ENCODE measurements around the gene ZNF831. TPM values are rescaled to one million over a fixed set of nuclear protein-coding genes. Genes with fewer than 3 reads are reported as not detected.

The ZNF831 gene
- total RNA-seq: not detected in 2 replicates

GRCh38 chr20:59163631-59164530 lies at the start of gene ZNF831:
ZNF831 (plus strand) TSS chr20:59163821; CDS start chr20:59191020, 27,199 bp downstream.
- H3K4me3 ChIP-seq (ENCODE audit: low read depth, low read length): no peak within 1 kb of the TSS
- no peak for DNase-seq (ENCODE audit: low read depth)
- TF ChIP-seq, protein P1, sequence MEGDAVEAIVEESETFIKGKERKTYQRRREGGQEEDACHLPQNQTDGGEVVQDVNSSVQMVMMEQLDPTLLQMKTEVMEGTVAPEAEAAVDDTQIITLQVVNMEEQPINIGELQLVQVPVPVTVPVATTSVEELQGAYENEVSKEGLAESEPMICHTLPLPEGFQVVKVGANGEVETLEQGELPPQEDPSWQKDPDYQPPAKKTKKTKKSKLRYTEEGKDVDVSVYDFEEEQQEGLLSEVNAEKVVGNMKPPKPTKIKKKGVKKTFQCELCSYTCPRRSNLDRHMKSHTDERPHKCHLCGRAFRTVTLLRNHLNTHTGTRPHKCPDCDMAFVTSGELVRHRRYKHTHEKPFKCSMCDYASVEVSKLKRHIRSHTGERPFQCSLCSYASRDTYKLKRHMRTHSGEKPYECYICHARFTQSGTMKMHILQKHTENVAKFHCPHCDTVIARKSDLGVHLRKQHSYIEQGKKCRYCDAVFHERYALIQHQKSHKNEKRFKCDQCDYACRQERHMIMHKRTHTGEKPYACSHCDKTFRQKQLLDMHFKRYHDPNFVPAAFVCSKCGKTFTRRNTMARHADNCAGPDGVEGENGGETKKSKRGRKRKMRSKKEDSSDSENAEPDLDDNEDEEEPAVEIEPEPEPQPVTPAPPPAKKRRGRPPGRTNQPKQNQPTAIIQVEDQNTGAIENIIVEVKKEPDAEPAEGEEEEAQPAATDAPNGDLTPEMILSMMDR (IDR thresholded peaks at IDR 0.05; ENCODE audit: insufficient read depth, low read depth, low read length): no peak

- TF ChIP-seq, protein P1 (IDR thresholded peaks at IDR 0.05; ENCODE audit: insufficient read depth, low read depth, low read length): no peak
- no peak for DNase-seq (ENCODE audit: low read depth)
Measured at GRCh38 chr20:59117526-59117925, 46.1 kb upstream of the ZNF831 start.

DNA sequence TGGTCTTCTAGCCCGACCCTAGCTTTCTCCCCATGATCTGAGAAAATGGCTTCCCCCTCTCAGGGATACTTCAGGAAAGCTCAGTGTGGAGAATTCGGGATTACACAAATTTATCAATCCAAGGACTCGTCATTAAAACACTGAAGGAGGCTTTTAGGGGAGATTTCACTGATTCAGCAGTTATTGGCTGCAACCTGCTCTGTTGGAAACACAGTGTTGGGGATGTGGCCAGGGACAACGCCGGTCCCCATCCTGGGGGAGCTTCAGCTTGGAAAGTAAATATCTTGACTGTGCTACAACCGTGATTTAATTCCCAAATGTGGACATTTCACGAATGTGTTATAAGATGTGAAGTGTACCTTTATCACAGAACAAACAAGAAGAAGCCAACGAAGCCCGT lies 44.8 kb upstream of the ZNF831 start:
- no peak for DNase-seq (ENCODE audit: low read depth)

More at GRCh38 chr20:59117526-59117925, 46.1 kb upstream of the ZNF831 start:
- no peak overlapping the region for H3K4me3 ChIP-seq (ENCODE audit: low read depth, low read length)

DNA sequence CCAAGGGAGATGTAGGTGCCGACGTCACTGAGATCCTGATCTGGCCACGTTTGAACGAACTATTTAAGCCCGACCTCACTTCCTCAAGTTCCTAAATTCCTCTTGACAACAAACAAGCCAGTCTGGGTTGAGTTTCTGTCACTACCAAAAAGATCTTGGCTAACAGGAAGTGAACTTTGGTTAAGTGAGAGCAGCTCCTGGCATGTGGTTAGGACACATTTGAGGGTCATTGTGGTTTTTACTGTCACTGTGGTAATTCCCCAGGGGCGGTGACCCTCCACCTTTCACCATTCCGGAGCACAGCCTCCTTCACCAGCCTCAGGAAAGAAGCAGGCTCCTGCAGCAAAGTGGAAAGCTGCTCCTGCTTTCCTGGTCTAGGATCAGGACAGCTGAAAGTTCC lies 43.1 kb upstream of the ZNF831 start:
- TF ChIP-seq, protein P1 (IDR thresholded peaks at IDR 0.05; ENCODE audit: insufficient read depth, low read depth, low read length): no peak
- H3K4me3 ChIP-seq (ENCODE audit: low read depth, low read length): no peak overlapping the region
- DNase-seq (ENCODE audit: low read depth): no peak

More for the DNA sequence above, 44.8 kb upstream of the ZNF831 start:
- TF ChIP-seq, protein P1 (IDR thresholded peaks at IDR 0.05; ENCODE audit: insufficient read depth, low read depth, low read length): no peak
- H3K4me3 ChIP-seq (ENCODE audit: low read depth, low read length): no peak overlapping the region

GRCh38 chr20:59120919-59121318 lies 42.7 kb upstream of the ZNF831 start:
- no peak overlapping the region for H3K4me3 ChIP-seq (ENCODE audit: low read depth, low read length)

DNA sequence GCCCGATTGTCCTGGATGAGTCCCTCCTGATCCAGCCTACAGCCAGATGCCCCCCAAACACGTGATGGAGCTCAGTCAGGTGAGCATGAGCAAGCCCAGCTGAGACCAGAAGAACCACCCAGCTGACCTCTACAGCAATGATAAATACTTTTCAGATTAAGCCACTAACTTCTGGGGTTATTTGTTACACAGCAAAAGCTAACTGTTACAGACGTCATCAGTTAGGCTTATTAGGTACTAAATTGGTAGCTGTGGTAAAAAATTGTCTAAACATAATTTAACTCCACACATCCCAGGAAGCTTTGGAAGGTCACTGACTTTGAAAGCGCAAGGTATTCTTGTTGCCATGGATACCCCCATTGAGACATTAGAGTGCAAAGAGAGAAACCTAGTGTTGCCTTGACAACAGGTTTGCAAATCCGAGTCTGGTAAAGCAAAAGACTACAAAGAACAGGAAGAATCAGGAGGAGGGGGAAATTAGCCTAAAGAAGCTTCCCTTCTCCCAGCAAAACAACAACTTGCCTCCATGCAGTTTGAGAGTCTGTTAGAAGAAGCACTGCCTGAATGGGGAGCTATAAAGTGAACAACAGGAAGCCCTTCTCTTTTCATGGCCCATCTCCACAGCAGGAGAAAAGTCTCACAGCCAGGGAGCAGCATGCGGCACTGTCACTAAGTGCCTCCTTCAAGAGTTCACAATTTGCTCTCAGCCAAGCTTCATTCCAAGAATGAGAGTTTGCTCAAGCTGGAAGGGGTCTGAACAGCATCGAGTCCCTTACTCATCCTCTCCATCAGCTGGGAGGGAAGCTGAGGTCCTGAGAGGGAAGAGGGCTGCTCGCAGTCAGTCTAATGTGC lies 41.7 kb upstream of the ZNF831 start:
- no peak overlapping the region for H3K4me3 ChIP-seq (ENCODE audit: low read depth, low read length)
- TF ChIP-seq, protein P1 (IDR thresholded peaks at IDR 0.05; ENCODE audit: insufficient read depth, low read depth, low read length): no peak
- DNase-seq (ENCODE audit: low read depth): no peak

More at GRCh38 chr20:59120919-59121318, 42.7 kb upstream of the ZNF831 start:
- TF ChIP-seq, protein P1 (IDR thresholded peaks at IDR 0.05; ENCODE audit: insufficient read depth, low read depth, low read length): no peak
- DNase-seq (ENCODE audit: low read depth): no peak

Measured in fibroblast of villous mesenchyme (primary cell).